Esophagus muscularis mucosa (tissue), 4 donors: ENCODE data around the gene CS. TPM values are rescaled to one million over a fixed set of nuclear protein-coding genes. Genes with fewer than 3 reads are reported as not detected.

ENCODE experiments used
- DNase-seq: peaks from one replicate; pipeline ENCODE4 v3.0.0-alpha.2; 2017; ENCODE audit errors: extremely low spot score
- H3K27ac ChIP-seq, 4 donors: fragments of 200-600 bp; sonication (generic); replicated peaks in 1 of 4; 1 replicate in 3 of 4; 2 replicates in 1 of 4; pipeline ENCODE4 v1.5.1; 2016 to 2019; ENCODE audit warnings: mild to moderate bottlenecking in 1 of 4
- H3K27me3 ChIP-seq, 4 donors: fragments of 200-600 bp; sonication (generic); one replicate each; pipeline versions ENCODE4 v1.5.1 to v1.6.0; 2016 to 2019
- H3K36me3 ChIP-seq, 4 donors: fragments of 200-600 bp; sonication (generic); one replicate each; pipeline ENCODE4 v1.5.1; 2016 to 2019
- H3K4me1 ChIP-seq, 4 donors: fragments of 200-600 bp; sonication (generic); one replicate each; pipeline ENCODE4 v1.5.1; 2016 to 2019
- H3K4me3 ChIP-seq, 4 donors: fragments of 200-600 bp; sonication (generic); 1 replicate in 2 of 4; 2 replicates in 2 of 4; pipeline ENCODE4 v1.5.1; 2016 to 2019; ENCODE audit warnings: mild to moderate bottlenecking in 4 of 4, moderate library complexity in 1 of 4
- H3K9me3 ChIP-seq, 4 donors: fragments of 200-600 bp; sonication (generic); 1 replicate in 3 of 4; 2 replicates in 1 of 4; pipeline ENCODE4 v1.5.1; 2016 to 2019
- EP300 ChIP-seq: sonication (generic); formaldehyde crosslinking; IDR thresholded peaks from one replicate; pipeline ENCODE4 v1.6.1; 2017; ENCODE audit warnings: antibody characterized with exemption
- POLR2A ChIP-seq: fragments of 450-650 bp; IDR thresholded peaks from one replicate; pipeline ENCODE4 v1.6.1; 2017; ENCODE audit warnings: antibody characterized with exemption, moderate library complexity, mild to moderate bottlenecking, low read depth
- POLR2AphosphoS5 ChIP-seq, 2 donors: sonication (generic); formaldehyde crosslinking; IDR thresholded peaks; one replicate each; pipeline ENCODE4 v1.6.1; 2017; ENCODE audit warnings: antibody characterized with exemption in 2 of 2
- WGBS: methylation state at CpG from one replicate; pipeline ENCODE4 v1.1.5; 2018; 5-methylcytosine and 5-hydroxymethylcytosine counted together
- intact Hi-C: fragments of 100-400 bp; cut with DNase I; formaldehyde crosslinking; loops from one replicate; pipeline ENCODE4 v1.15.1; 2023
- total RNA-seq, 4 donors: library from RNA; depleted of rRNA; stranded (reverse); fragments of >200 nt; gene quantifications; one replicate each; pipeline versions ENCODE4 v1.1.0 to v1.2.1, GENCODE V29; 2016
- TF ChIP-seq, protein P1 (sequence below), 3 experiments: fragments of 200-600 bp in 2 of 3; fragments of 450-650 bp in 1 of 3; sonication (generic) in 2 of 3; IDR thresholded peaks; one replicate each; pipeline ENCODE4 v1.5.1; 2017 to 2019; ENCODE audit warnings: antibody characterized with exemption in 3 of 3, mild to moderate bottlenecking in 2 of 3, moderate library complexity in 1 of 3

CS gene
- total RNA-seq, 4 donors from 2014 or later: 91.8 to 155 (median 111) TPM

DNA sequence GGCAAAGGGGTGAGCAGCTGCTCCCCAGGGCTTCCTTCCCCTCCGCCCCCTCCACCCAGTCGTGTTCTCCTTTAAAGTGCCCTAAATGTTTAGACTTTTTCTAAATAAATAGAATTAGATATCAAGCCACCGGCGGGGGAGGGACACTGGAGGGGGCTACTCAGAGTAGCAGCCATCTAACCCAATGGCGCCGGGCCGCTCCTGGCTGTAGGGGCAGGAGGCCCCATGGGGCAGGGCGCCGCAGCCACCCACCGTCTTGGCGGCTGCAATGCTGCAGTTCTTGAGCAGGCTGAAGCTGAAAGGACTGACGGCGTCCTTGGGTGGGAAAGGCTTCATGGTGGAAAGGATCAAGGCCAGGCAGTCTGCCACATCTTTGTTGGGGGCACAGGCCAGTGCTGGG is 57.1 kb downstream of the CS start:
- Histone ChIP-seq H3K36me3 (peaks cover 71 to 100% (median 99%) of the 10 kb centered on the region in 4 donors), H3K4me1 (peaks cover 0 to 3% (median 0%) of the 10 kb centered on the region in 4 donors), H3K4me3 (no peak overlapping the region), H3K9me3 (no peaks in the 10 kb centered on the region), H3K27me3 (no peaks in the 10 kb centered on the region), H3K27ac (no peak overlapping the region)
- TF ChIP-seq, protein P1, sequence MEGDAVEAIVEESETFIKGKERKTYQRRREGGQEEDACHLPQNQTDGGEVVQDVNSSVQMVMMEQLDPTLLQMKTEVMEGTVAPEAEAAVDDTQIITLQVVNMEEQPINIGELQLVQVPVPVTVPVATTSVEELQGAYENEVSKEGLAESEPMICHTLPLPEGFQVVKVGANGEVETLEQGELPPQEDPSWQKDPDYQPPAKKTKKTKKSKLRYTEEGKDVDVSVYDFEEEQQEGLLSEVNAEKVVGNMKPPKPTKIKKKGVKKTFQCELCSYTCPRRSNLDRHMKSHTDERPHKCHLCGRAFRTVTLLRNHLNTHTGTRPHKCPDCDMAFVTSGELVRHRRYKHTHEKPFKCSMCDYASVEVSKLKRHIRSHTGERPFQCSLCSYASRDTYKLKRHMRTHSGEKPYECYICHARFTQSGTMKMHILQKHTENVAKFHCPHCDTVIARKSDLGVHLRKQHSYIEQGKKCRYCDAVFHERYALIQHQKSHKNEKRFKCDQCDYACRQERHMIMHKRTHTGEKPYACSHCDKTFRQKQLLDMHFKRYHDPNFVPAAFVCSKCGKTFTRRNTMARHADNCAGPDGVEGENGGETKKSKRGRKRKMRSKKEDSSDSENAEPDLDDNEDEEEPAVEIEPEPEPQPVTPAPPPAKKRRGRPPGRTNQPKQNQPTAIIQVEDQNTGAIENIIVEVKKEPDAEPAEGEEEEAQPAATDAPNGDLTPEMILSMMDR (IDR thresholded peaks at IDR 0.05): no peak
- TF ChIP-seq POLR2AphosphoS5 (IDR thresholded peaks at IDR 0.05) (no peak), POLR2A (no peak), EP300 (no peak)
- intact Hi-C loops: no loop called here
- DNase-seq: no peak
- 92% methylated on average over 12 of the region's 13 CpGs for WGBS

DNA sequence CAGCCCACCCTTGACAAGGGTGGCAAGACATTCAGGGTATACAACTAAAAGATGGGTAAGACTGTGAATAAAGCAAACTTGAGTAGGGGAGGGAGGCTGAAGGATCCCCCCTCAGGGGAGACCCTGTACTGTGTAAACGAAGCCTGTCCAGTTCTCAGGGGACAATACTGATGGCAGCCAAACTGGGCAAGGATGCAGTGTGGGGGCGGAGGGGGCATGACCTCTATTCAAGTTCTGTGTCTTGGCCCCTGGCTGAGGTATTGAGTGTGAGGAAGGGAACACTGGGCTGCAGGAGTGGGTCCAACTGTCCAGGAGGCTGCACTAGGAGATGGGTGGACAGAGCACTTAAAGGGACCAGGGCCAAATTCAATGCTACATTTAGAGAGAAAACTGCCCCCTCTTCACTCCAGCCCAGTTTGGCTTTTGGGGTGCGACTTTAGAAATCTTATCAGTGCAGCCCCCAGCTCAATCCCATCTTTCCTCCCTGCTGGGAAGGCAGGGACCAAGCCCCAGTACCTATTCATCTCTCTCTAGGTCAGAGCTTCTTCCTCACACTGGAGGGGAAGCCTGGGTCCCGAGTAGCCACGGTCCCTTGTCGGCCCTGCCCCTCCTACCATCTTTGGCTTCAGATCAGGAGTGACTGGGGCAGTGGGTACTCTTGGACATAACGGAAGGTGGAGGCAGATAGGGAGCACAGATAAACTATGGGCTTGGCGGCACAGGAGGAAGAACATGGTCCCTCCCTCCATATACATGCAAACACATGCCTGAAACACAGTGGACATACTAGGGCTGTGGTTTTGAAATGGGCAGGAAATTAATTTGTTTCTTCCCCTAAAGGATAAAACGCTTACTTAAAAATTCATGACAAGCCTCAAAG is 58.5 kb downstream of the CS start:
- H3K27ac ChIP-seq: no peak overlapping the region
- WGBS: 75% methylated on average over 9 of the region's 9 CpGs
- no peak overlapping the region for H3K4me3 ChIP-seq
- no peaks in the 10 kb centered on the region for H3K9me3 ChIP-seq
- TF ChIP-seq, protein P1 (IDR thresholded peaks at IDR 0.05): no peak
- TF ChIP-seq POLR2AphosphoS5 (IDR thresholded peaks at IDR 0.05) (no peak), EP300 (no peak)
- peaks cover 58 to 100% (median 90%) of the 10 kb centered on the region in 4 donors for H3K36me3 ChIP-seq
- no peak for DNase-seq
- H3K27me3 ChIP-seq: no peaks in the 10 kb centered on the region
- H3K4me1 ChIP-seq: peaks cover 0 to 3% (median 0%) of the 10 kb centered on the region in 4 donors
- intact Hi-C loops: no loop called here

DNA sequence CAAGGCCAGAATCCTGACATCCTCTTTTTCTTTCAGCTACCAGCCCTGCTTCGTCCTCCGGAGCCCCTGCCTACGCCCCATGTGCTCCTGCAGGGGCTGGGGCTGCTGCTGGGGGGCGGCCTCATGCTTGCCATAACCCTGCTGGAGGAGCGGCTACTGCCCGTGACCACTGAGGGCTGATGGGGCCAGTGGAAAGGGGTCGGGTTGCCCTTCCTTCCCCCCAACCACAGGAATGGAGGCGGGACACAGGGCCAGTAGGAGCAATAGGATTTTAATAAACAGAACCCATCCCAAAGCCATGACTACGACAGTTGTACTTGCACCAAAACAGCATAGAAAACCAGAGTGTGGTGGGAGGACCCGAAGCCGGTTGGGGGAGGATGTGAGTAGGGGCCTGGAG is 62.6 kb downstream of the CS start:
- no peak overlapping the region for H3K27ac ChIP-seq
- no peaks in the 10 kb centered on the region for H3K4me1 ChIP-seq
- H3K9me3 ChIP-seq: no peaks in the 10 kb centered on the region
- TF ChIP-seq POLR2A: no peak
- TF ChIP-seq POLR2AphosphoS5 (IDR thresholded peaks at IDR 0.05): no peak
- TF ChIP-seq, protein P1 (IDR thresholded peaks at IDR 0.05): no peak
- no peak for TF ChIP-seq EP300
- no peak for DNase-seq
- peaks cover 17 to 62% (median 54%) of the 10 kb centered on the region in 4 donors for H3K36me3 ChIP-seq
- intact Hi-C loops: no loop called here
- no peaks in the 10 kb centered on the region for H3K27me3 ChIP-seq
- H3K4me3 ChIP-seq: no peak overlapping the region
- 59% methylated on average over 7 of the region's 11 CpGs for WGBS

DNA sequence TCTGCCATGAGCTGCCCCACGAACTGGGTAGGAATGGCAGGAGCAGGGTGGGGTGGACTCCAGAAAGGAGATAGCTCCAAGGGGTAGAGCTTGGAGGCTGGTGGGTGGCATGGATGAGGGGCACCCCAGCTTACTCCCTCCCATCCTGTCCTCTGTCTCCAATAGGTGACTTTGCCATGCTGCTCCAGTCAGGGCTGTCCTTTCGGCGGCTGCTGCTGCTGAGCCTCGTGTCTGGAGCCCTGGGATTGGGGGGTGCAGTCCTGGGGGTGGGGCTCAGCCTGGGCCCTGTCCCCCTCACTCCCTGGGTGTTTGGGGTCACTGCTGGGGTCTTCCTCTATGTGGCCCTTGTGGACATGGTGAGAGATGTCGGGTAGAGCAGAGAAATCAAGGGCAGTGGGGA is 63.1 kb downstream of the CS start:
- Histone ChIP-seq H3K27me3 (no peaks in the 10 kb centered on the region), H3K4me1 (no peaks in the 10 kb centered on the region), H3K36me3 (peaks cover 12 to 57% (median 49%) of the 10 kb centered on the region in 4 donors), H3K27ac (no peak overlapping the region), H3K4me3 (no peak overlapping the region), H3K9me3 (no peaks in the 10 kb centered on the region)
- TF ChIP-seq, protein P1 (IDR thresholded peaks at IDR 0.05): no peak
- TF ChIP-seq POLR2A (no peak), EP300 (no peak), POLR2AphosphoS5 (IDR thresholded peaks at IDR 0.05) (no peak)
- 86% methylated on average over 2 of the region's 5 CpGs for WGBS
- intact Hi-C loops: no loop called here
- DNase-seq: no peak
